ENCODE measurements around the gene CERT1. TPM values are rescaled to one million over a fixed set of nuclear protein-coding genes. Genes with fewer than 3 reads are reported as not detected.

The CERT1 gene
- total RNA-seq, 2 donors from 2014 or later = 32.3 to 35.5 TPM

DNA sequence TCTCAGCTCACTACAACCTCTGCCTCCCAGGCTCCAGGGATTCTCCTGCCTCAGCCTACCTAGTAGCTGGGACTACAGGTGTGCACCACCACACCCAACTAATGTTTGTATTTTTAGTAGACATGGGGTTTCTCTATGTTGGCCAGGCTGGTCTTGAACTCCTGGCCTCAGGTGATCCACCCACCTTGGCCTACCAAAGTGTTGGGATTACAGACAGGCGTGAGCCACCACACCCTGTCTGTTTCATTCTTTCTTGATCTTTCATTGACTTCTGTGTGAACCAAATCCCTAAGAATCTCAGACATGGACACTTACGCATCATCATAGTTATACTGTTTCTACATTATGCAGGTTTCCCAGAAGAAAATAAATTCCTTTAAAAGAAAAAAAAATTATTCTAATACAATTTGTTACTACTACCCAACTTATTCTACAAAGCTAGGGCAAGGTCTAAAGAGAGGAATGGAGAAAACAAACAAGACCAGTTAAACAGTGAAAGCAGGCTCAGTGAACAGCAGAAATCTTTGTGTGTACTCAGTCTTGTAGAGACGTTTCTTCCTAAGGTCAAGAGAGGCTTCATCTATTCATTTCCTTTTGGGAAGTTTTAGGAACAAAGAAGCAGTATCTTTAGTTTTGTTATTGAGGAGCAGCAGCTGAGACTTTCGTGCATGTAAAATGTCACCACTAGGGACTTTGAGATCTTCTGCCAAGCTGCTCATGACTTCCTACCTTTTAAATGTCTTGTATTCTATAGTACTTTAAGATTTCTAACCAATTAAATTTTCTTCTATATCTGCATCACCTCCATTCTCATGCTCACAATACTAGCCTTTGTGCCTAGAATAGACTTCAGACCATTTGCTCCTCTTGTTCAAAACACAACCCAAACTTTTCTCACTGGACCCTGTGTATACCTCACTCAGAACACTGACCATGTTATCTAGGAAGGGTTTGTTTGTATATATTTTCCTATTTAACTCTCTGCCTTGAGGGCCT lies 180.0 kb downstream of the CERT1 start:
- no peaks in the 10 kb centered on the region for H3K36me3 ChIP-seq
- DNase-seq (ENCODE audit: low spot score) = no peak
- H3K27ac ChIP-seq = no peak overlapping the region
- intact Hi-C loops (cut with DNase I) = no loop called here
- H3K9me3 ChIP-seq = no peaks in the 10 kb centered on the region
- no peak overlapping the region for H3K4me3 ChIP-seq
- TF ChIP-seq POLR2AphosphoS5 (IDR thresholded peaks at IDR 0.05) = no peak
- TF ChIP-seq, protein P1, sequence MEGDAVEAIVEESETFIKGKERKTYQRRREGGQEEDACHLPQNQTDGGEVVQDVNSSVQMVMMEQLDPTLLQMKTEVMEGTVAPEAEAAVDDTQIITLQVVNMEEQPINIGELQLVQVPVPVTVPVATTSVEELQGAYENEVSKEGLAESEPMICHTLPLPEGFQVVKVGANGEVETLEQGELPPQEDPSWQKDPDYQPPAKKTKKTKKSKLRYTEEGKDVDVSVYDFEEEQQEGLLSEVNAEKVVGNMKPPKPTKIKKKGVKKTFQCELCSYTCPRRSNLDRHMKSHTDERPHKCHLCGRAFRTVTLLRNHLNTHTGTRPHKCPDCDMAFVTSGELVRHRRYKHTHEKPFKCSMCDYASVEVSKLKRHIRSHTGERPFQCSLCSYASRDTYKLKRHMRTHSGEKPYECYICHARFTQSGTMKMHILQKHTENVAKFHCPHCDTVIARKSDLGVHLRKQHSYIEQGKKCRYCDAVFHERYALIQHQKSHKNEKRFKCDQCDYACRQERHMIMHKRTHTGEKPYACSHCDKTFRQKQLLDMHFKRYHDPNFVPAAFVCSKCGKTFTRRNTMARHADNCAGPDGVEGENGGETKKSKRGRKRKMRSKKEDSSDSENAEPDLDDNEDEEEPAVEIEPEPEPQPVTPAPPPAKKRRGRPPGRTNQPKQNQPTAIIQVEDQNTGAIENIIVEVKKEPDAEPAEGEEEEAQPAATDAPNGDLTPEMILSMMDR (IDR thresholded peaks at IDR 0.05) = no peak
- no peak for TF ChIP-seq POLR2A (IDR thresholded peaks at IDR 0.05)
- no peaks in the 10 kb centered on the region for H3K27me3 ChIP-seq (replicated peaks; ENCODE audit: insufficient read depth)
- no peaks in the 10 kb centered on the region for H3K4me1 ChIP-seq (replicated peaks)
- 69% methylated on average over 4 of the region's 4 CpGs for WGBS

DNA sequence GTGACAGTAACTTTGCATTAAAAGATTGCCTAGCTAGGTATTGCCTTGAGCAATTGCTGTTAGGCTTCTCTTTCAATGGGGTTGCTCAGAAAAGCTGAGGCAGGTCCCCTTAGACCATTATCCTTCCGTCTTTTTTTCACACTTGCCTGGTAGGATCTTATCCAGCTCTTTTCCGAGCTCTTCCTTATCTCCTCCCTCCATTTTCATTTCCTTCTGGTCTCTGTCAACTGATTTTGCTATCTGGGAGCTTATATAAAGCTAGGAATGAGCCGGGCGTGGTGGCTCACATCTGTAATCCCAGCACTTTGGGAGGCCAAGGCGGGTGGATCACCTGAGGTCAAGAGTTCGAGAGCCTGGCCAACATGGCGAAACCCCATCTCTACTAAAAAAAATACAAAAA lies 181.0 kb downstream of the CERT1 start:
- H3K36me3 ChIP-seq = no peaks in the 10 kb centered on the region
- H3K4me1 ChIP-seq (replicated peaks) = no peaks in the 10 kb centered on the region
- DNase-seq (ENCODE audit: low spot score) = no peak
- H3K9me3 ChIP-seq = no peaks in the 10 kb centered on the region
- no peak for TF ChIP-seq POLR2AphosphoS5 (IDR thresholded peaks at IDR 0.05)
- TF ChIP-seq, protein P1 (IDR thresholded peaks at IDR 0.05) = no peak
- TF ChIP-seq POLR2A (IDR thresholded peaks at IDR 0.05) = no peak
- 94% methylated on average over 7 of the region's 7 CpGs for WGBS
- H3K4me3 ChIP-seq = no peak overlapping the region
- intact Hi-C loops (cut with DNase I) = no loop called here
- H3K27ac ChIP-seq = no peak overlapping the region
- no peaks in the 10 kb centered on the region for H3K27me3 ChIP-seq (replicated peaks; ENCODE audit: insufficient read depth)

Small RNA genes lying within 50 kb of the gene (small RNA-seq; reads per million reads assigned to genes)
- 0 reads per million in 2 donors for gene RNU7-175P

Other genes starting within 250 kb of the CERT1 start
- 10 to 100 TPM; 20.6 to 38.2 TPM for gene HMGCR, start 174.4 kb downstream of the CERT1 start, total RNA-seq
- gene POLK, start 262 bp upstream of the CERT1 start, total RNA-seq = 10 to 100 TPM; 28.4 to 33.6 TPM
- gene ANKDD1B, start 99.8 kb upstream of the CERT1 start, total RNA-seq = 1 to 10 TPM; 1.9 to 2.7 TPM
- gene POC5, start 205.8 kb upstream of the CERT1 start, total RNA-seq = 10 to 100 TPM; 12.1 to 18.4 TPM

All from prostate gland (tissue), 2 donors.